Measurements from ENCODE around the gene DEFB129. TPM values are rescaled to one million over a fixed set of nuclear protein-coding genes. Genes with fewer than 3 reads are reported as not detected.

The DEFB129 gene
- total and polyA plus RNA-seq, 9 of the 15 experiments (the other 6 are each of a cell fraction or from before 2014, with no cell fraction given) = not detected

DNA sequence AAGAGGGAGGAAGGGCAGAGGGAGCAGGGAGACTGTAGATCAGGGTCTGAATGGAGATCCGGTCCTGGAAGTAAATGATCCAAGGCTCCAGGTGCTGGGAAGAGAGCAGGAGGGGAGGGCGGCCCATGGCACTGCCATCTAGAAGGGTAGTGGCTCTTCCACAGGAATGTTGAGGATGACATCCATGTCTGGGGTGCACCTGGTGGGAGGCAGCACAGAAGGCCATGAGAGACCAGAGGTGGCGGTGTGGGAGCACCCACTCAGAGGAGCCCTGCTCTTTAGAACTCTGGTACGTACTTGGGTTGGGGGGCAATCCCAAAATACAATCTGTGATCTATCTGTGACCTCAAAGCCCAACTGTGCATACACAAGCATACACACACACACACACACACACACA is 44.0 kb downstream of the DEFB129 start:
- CTCF ChIA-PET (ENCODE audit: low intra/inter-chr PET ratio) = no interaction called here
- no peaks in the 10 kb centered on the region for H3K79me2 ChIP-seq (ENCODE audit: control insufficient read depth, insufficient read depth, low read length)
- no TSS peak for BruUV-seq (replicated peaks)
- no peaks in the 10 kb centered on the region for H3K9me3 ChIP-seq (replicated peaks; ENCODE audit: control insufficient read depth, insufficient read depth, low read depth, low read length)
- in situ Hi-C loops (cut with MboI) (no loop called here), intact Hi-C loops (cut with micrococcal nuclease) (no loop called here)
- H3K4me1 ChIP-seq (replicated peaks in 1 of 2; ENCODE audit: control insufficient read depth in 2 of 2, insufficient read depth in 2 of 2, low read length in 2 of 2) = peaks cover 6 to 11% of the 10 kb centered on the region in 2 experiments; a peak in 4 of 5 replicates
- FAIRE-seq (no peak), DNase-seq (ENCODE audit: extremely low read depth in 1 of 4, low spot score in 3 of 4) (no peak), ATAC-seq (no peak)
- H2AFZ ChIP-seq (ENCODE audit: low read depth, low read length) = no peak overlapping the region
- H3K9me1 ChIP-seq (ENCODE audit: control insufficient read depth, insufficient read depth, low read length) = no peaks in the 10 kb centered on the region
- WGBS (ENCODE audit: insufficient coverage, low coverage, missing lambda C conversion rate) = no CpG with 5 or more reads among the region's 4 CpGs
- no peak overlapping the region for H3K4me3 ChIP-seq
- POLR2A ChIA-PET = interaction anchor here (1.6 kb wide), 1 partner anchor 11 kb away, joined by 3 read pairs; no protein-coding TSS in a partner anchor
- H3K4me2 ChIP-seq (ENCODE audit: insufficient read depth, low read length) = no peak overlapping the region
- no peak overlapping the region for H3K9ac ChIP-seq (ENCODE audit: insufficient read depth in 1 of 2, low read depth in 2 of 2, low read length in 2 of 2)
- no peaks in the 10 kb centered on the region for H4K20me1 ChIP-seq (replicated peaks; ENCODE audit: control insufficient read depth, insufficient read depth, low read length)
- peaks cover 5% of the 10 kb centered on the region; the same call in 1 of the 3 replicates for H3K36me3 ChIP-seq (ENCODE audit: control insufficient read depth, insufficient read depth, low read length)
- no peak overlapping the region for H3K27ac ChIP-seq (ENCODE audit: extremely low read depth, low read depth, low read length)
- H3K27me3 ChIP-seq (ENCODE audit: control insufficient read depth in 2 of 2, insufficient read depth in 2 of 2, low read length in 2 of 2) = no peaks in the 10 kb centered on the region
- TF ChIP-seq, protein P1, sequence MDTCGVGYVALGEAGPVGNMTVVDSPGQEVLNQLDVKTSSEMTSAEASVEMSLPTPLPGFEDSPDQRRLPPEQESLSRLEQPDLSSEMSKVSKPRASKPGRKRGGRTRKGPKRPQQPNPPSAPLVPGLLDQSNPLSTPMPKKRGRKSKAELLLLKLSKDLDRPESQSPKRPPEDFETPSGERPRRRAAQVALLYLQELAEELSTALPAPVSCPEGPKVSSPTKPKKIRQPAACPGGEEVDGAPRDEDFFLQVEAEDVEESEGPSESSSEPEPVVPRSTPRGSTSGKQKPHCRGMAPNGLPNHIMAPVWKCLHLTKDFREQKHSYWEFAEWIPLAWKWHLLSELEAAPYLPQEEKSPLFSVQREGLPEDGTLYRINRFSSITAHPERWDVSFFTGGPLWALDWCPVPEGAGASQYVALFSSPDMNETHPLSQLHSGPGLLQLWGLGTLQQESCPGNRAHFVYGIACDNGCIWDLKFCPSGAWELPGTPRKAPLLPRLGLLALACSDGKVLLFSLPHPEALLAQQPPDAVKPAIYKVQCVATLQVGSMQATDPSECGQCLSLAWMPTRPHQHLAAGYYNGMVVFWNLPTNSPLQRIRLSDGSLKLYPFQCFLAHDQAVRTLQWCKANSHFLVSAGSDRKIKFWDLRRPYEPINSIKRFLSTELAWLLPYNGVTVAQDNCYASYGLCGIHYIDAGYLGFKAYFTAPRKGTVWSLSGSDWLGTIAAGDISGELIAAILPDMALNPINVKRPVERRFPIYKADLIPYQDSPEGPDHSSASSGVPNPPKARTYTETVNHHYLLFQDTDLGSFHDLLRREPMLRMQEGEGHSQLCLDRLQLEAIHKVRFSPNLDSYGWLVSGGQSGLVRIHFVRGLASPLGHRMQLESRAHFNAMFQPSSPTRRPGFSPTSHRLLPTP (IDR thresholded peaks at IDR 0.05; ENCODE audit: borderline replicate concordance, extremely low read depth, insufficient read length) = no peak
- TF ChIP-seq MCM5 (IDR thresholded peaks at IDR 0.05; ENCODE audit: low read depth) (no peak), FOSL1 (tag; conservative IDR thresholded peaks at IDR 0.05) (no peak), HSF4 (CRISPR knock-in tag; IDR thresholded peaks at IDR 0.05; ENCODE audit: borderline replicate concordance) (no peak), BHLHE40 (IDR thresholded peaks at IDR 0.05; ENCODE audit: low read length) (no peak), HDAC2 (IDR thresholded peaks at IDR 0.05) (no peak)
- TF ChIP-seq, protein P2, sequence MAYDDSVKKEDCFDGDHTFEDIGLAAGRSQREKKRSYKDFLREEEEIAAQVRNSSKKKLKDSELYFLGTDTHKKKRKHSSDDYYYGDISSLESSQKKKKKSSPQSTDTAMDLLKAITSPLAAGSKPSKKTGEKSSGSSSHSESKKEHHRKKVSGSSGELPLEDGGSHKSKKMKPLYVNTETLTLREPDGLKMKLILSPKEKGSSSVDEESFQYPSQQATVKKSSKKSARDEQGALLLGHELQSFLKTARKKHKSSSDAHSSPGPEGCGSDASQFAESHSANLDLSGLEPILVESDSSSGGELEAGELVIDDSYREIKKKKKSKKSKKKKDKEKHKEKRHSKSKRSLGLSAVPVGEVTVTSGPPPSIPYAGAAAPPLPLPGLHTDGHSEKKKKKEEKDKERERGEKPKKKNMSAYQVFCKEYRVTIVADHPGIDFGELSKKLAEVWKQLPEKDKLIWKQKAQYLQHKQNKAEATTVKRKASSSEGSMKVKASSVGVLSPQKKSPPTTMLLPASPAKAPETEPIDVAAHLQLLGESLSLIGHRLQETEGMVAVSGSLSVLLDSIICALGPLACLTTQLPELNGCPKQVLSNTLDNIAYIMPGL (CRISPR knock-in tag; IDR thresholded peaks at IDR 0.05) = no peak

Data from K562 (cell line).